AG08396 (cell line): ENCODE data around the gene SORBS2.

Experiments used
- DNase-seq: peaks from one replicate; pipeline ENCODE4 v3.0.0; 2012; ENCODE audit warnings: low spot score, mixed read lengths

Gene SORBS2

DNA sequence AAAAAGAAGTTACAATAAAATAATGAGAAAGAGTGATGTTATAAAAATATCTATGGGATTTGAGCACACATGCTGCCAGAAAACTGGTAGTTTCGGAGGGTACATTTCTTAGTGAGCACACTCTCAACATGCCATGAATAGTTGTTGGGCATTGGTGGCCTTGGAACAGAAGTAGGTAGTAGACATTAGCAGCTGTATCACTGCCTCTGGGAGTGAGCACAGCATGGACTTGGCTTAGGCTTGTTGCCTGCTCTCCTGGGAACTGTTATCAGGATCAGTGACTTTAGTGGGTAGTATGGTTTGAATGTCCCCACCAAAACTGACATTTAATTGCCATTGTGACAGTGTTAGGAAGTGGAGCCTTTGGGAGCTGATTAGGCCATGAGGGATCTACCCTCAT lies 263.4 kb downstream of the SORBS2 start:
- no peak for DNase-seq

DNA sequence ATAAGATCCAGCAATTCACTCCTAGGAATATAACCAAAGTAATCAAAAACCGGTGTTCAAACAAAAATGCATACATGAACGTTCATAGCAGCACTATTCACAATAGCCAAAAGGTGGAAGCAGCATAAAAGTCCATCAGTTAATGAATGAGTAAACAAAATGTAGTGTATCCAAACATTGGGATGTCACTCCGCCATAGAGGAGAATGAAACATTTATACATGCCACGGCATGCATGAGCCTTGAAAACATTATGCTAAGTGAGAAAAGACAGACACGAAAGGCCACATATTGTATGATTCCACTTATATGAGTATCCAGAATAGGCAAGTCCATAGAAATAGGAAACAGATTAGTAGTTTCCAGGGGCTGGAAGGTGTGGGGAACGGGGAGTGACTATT lies 265.7 kb downstream of the SORBS2 start:
- no peak for DNase-seq

GRCh38 chr4:185542626-185543315 lies 269.2 kb downstream of the SORBS2 start:
- DNase-seq: no peak

GRCh38 chr4:185541251-185541727 lies 270.7 kb downstream of the SORBS2 start:
- DNase-seq: no peak

GRCh38 chr4:185540487-185541120 lies 271.4 kb downstream of the SORBS2 start:
- no peak for DNase-seq

DNA sequence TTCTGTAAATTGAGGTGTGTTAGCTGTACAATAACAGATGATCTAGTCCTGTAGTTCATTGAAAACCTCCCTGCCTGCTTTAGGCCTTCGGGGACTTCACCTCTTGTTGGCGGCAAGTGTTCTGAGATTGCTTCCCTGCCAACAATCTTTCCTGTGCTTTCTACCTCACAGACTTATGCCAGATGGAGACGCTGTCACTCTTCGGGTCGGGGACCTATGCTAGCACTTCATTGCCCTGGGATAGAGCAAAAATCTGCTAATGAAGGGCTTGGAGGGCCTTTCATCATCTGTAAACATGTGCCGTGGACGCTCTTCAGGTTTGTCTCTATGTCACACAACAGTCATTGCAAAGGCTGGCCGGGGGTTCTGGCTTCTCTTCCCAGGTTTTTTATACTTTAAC lies 272.0 kb downstream of the SORBS2 start:
- no peak for DNase-seq

GRCh38 chr4:185538806-185539205 lies 273.2 kb downstream of the SORBS2 start:
- DNase-seq: no peak

DNA sequence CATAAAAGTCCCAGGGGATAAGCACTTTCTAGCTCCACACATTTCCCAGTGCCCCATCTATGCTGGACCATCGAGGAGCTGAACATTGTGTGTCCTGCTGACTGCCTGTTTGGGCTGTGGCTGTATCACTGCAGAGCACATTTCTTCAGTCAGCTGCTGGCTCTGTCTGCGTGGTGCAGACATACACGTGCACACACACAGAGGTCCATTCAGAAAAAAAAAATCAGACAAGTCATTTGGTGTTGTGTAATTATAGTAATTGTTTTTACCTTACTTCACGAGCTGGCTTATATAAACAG lies 275.6 kb downstream of the SORBS2 start:
- peak; percentile 38 for DNase-seq

GRCh38 chr4:185535612-185536410 lies 276.2 kb downstream of the SORBS2 start:
- no peak for DNase-seq
